ENCODE results near the gene SST.
"Not testable (repeated sequence)": the region's sequence is repeated elsewhere in the genome, so short reads cannot be mapped to it uniquely, and the experiment has no call there.

Gene SST

DNA sequence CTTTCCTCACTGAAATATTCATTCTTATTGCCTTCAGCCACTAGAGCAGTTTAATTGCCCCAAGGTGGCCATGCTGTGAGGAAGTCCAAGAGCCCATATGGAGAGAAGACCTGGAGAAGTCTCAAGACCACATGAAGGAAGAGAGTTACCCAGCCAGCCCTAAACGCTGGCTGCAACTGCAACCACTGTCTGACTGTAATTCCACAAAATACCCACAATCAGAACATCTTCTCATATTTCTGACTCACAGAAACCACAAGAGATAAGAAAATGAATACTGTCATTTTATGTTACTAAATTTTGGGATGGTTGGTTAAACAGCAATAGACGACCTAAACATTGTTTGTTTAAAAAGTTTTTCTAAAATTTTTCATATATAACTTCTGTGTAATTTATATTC is 14.7 kb upstream of the SST start:
- TF ChIP-seq, protein P1, sequence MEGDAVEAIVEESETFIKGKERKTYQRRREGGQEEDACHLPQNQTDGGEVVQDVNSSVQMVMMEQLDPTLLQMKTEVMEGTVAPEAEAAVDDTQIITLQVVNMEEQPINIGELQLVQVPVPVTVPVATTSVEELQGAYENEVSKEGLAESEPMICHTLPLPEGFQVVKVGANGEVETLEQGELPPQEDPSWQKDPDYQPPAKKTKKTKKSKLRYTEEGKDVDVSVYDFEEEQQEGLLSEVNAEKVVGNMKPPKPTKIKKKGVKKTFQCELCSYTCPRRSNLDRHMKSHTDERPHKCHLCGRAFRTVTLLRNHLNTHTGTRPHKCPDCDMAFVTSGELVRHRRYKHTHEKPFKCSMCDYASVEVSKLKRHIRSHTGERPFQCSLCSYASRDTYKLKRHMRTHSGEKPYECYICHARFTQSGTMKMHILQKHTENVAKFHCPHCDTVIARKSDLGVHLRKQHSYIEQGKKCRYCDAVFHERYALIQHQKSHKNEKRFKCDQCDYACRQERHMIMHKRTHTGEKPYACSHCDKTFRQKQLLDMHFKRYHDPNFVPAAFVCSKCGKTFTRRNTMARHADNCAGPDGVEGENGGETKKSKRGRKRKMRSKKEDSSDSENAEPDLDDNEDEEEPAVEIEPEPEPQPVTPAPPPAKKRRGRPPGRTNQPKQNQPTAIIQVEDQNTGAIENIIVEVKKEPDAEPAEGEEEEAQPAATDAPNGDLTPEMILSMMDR (IDR thresholded peaks at IDR 0.05): no peak
- Histone ChIP-seq H3K27ac (no peak overlapping the region), H3K36me3 (no peaks in the 10 kb centered on the region), H3K4me3 (ENCODE audit: low read depth in 1 of 2, low read length in 1 of 2) (no peak overlapping the region), H3K9me3 (no peaks in the 10 kb centered on the region), H3K27me3 (peaks cover 45% of the 10 kb centered on the region), H3K4me1 (ENCODE audit: control insufficient read depth in 1 of 2, insufficient read depth in 1 of 2, low read depth in 1 of 2, low read length in 1 of 2) (no peaks in the 10 kb centered on the region)

DNA sequence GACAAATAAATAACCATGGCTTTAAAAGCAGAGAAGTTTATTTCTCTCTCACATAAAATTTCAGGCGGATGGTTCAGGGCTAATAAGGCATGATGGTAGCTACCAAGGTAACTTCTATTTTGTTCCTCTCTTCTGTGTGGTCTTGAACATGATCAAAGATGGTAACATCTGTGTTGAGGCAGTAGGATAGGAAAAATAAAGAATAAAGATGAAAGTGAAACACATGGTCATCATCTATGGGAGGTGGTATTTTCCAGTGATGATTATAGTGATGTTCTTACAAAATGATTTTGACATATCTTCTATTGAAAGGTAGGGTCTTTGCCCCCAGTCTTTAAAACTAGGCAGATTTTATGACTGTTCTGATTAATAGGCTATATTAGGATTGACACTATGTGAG is 14.2 kb upstream of the SST start:
- H3K36me3 ChIP-seq: no peaks in the 10 kb centered on the region
- no peak overlapping the region for H3K27ac ChIP-seq
- H3K27me3 ChIP-seq: peaks cover 41% of the 10 kb centered on the region
- H3K4me1 ChIP-seq (ENCODE audit: control insufficient read depth in 1 of 2, insufficient read depth in 1 of 2, low read depth in 1 of 2, low read length in 1 of 2): no peaks in the 10 kb centered on the region
- H3K9me3 ChIP-seq: no peaks in the 10 kb centered on the region
- no peak overlapping the region for H3K4me3 ChIP-seq (ENCODE audit: low read depth in 1 of 2, low read length in 1 of 2)
- TF ChIP-seq, protein P1 (IDR thresholded peaks at IDR 0.05): no peak

DNA sequence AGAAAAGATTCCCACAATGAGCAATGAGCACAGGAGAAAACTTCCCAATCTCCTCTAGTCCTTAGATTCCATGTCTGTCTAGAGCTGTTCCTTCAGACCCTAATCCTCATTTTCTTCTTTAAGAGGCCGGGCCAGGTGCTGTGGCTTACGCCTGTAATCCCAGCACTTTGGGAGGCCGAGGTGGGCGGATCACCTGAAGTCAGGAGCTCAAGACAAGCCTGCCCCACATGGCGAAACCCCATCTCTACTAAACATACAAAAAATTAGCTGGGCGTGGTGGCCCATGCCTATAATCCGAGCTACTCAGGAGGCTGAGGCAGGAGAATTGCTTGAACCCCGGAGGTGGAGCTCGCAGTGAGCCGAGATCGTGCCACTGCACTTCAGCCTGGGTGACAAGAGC is 11.6 kb upstream of the SST start:
- not testable (repeated sequence) for H3K9me3 ChIP-seq; H3K27ac ChIP-seq; H3K4me3 ChIP-seq (ENCODE audit: low read depth in 1 of 2, low read length in 1 of 2); H3K36me3 ChIP-seq; H3K4me1 ChIP-seq (ENCODE audit: control insufficient read depth in 1 of 2, insufficient read depth in 1 of 2, low read depth in 1 of 2, low read length in 1 of 2)
- peaks cover 37% of the 10 kb centered on the region for H3K27me3 ChIP-seq

DNA sequence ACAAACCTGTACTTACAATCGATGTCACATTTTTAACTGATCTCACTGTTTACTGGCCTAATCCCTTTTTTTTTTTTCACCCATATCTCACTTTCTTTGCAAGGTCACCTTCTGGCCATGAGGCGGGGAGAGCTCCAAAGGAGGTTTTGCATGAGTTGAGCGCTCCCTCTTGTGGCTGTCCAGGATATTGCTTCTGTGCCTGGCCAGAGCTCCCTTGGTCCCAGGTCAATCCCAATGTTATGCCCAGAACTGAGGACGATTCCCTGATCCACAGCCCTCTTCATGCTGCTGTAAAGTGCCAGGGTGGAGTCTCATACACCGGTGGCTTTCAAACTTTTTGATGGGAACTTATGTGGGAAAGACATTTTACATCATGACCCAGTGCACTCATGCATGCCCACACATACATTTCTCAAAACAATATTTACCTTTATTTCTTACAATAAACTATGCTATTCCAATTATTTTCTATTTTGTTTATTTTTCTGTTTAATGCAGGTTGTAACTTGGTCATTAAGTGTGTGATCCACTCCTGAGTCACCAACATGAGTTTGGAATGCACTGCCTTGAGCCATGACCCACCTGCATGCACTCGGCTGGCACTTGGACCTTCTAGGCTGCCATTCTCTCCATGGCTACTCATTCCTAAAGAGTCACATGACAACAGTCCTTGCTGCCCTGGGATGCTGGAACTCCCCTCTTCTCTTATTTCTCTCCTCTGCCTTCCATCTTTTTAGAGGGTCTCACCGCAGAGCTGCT is 9.6 kb upstream of the SST start:
- Histone ChIP-seq H3K4me3 (ENCODE audit: low read depth in 1 of 2, low read length in 1 of 2) (no peak overlapping the region), H3K9me3 (no peaks in the 10 kb centered on the region), H3K4me1 (ENCODE audit: control insufficient read depth in 1 of 2, insufficient read depth in 1 of 2, low read depth in 1 of 2, low read length in 1 of 2) (no peaks in the 10 kb centered on the region), H3K36me3 (no peaks in the 10 kb centered on the region), H3K27ac (no peak overlapping the region), H3K27me3 (peaks cover 56% of the 10 kb centered on the region)
- TF ChIP-seq, protein P1 (IDR thresholded peaks at IDR 0.05): peak; percentile 67

DNA sequence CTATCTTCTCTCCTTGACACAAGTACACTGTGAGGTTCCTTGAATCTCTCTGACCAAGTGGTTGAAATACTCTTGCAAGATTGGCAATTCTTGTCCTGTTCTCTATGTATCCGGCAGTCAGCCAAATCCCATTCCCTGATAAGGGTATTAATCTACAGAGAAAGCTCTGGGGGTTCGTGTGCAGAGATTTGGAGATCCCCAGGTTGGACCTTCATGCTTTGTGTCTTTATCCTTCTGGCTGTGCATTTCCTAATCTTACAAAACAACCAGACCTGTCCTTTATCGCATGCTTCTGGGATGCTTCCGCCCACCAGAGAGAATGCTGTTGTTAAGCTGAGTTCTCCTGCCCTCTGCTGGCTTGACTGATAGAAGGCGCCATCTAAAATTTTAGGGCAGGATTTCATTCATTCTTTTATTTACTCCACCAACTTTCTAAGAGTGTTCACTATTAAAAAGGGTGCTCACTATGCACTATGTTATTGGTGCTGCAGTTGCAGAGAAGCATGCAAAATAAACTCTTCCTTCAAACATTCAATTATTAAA is 8.6 kb upstream of the SST start:
- Histone ChIP-seq H3K9me3 (no peaks in the 10 kb centered on the region), H3K4me3 (ENCODE audit: low read depth in 1 of 2, low read length in 1 of 2) (no peak overlapping the region), H3K36me3 (no peaks in the 10 kb centered on the region), H3K4me1 (ENCODE audit: control insufficient read depth in 1 of 2, insufficient read depth in 1 of 2, low read depth in 1 of 2, low read length in 1 of 2) (no peaks in the 10 kb centered on the region), H3K27ac (no peak overlapping the region), H3K27me3 (peaks cover 67% of the 10 kb centered on the region)
- TF ChIP-seq, protein P1 (IDR thresholded peaks at IDR 0.05): no peak

DNA sequence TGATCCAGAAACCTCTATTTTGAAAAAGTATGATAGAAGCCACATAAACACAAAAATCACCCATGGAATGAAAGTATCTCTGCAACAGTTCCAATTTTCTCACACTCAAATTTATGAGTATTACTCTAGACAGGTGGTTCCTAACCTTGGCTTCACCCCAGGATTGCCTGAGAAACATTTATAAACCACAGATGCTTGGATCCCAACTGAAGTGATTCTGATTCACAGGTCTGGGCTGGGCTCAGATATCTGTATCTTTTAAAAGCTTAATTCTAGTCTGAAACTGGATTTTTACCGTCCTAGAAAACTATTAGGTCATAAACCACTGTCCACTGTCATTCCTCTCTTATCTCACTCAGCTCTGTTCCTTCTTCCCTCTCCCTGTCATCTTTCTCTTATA is 7.4 kb upstream of the SST start:
- TF ChIP-seq, protein P1 (IDR thresholded peaks at IDR 0.05): no peak
- H3K27me3 ChIP-seq: peaks cover 73% of the 10 kb centered on the region
- no peak overlapping the region for H3K4me3 ChIP-seq (ENCODE audit: low read depth in 1 of 2, low read length in 1 of 2)
- no peaks in the 10 kb centered on the region for H3K9me3 ChIP-seq
- no peak overlapping the region for H3K27ac ChIP-seq
- no peaks in the 10 kb centered on the region for H3K36me3 ChIP-seq
- no peaks in the 10 kb centered on the region for H3K4me1 ChIP-seq (ENCODE audit: control insufficient read depth in 1 of 2, insufficient read depth in 1 of 2, low read depth in 1 of 2, low read length in 1 of 2)
